ENCODE data around the gene MICU2.

MICU2 gene

DNA sequence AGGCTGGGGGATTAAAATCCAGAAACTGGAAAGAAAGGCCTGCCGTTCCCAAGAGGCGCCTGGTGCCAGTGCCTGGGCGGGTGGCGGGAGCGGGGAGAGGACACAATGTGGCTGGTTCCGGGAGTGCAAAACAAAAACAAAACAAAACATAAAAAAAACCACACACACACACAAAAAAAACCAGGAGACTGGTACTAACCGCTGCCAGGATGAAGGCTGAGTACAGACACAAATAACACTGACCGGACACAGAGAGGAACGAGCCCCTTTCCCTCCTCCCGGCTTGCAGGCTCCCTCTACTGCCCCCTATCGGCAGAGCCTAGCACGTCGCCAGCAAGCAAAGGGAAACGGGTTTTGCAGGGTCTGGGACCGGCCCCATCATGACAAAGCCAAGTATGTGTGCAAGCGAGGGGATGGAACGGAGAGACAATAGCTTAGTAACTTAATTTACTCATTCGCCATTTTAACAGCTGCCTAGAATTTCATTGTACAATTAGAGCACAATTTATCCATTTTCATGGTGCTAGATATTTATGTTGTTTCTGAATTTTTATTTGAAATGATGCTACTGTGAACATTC lies 127.0 kb downstream of the MICU2 start:
- peak; percentile 92 for DNase-seq

DNA sequence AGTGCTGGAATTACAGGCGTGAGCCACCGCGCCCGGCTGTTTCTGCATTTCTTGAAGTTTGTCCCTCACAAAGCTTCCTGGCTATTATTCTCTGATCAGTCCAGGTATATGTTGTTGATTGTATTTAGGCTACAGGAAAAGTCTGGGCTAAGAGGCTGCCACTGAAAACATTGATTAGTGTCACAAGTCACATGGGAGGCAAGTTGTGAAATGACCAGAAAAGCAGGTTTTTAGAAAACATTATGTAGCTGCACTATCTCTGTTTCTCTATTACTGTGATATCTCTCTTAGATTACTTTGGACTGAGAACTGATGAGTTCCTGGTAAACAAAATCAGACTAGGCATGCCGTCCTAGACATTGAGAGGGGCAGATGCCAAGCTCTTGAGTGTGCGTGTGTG lies 128.9 kb downstream of the MICU2 start:
- no peak for DNase-seq

DNA sequence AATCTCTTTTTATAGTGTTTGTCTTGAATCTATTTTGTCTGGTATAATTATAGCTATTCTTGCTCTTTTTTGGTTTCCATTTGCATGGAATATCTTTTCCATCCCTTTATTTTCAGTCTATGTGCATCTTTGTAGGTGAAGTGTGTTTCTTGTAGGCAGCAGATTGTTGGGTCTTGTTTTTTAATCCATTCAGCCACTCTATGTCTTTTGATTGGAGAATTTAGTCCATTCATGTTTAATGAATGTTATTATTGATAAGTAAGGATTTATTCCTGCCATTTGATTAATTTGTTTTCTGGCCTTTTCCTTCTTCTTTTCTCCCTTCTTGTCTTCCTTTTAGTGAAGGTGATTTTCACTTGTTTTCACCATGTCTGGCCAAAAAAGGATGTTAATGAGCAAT lies 133.2 kb downstream of the MICU2 start:
- DNase-seq = no peak

DNA sequence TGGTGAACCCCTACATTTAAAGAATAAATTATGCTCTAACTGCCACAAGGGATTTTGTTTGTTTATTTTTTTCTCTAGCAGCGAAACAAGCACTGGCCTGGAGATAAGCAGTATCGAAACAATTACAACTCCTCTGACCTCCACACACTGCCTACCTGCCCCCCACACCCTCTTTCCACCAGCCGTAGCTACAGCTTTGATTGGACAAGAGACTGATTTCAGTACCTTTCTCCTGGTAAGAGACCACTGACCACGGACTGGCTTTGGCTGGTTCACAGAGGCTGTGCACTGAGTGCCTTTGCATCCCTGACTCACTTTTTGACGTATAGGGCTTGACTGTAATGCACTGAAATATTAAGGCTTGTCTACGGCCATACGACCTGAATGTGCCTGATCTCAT lies 137.4 kb downstream of the MICU2 start:
- no peak for DNase-seq

DNA sequence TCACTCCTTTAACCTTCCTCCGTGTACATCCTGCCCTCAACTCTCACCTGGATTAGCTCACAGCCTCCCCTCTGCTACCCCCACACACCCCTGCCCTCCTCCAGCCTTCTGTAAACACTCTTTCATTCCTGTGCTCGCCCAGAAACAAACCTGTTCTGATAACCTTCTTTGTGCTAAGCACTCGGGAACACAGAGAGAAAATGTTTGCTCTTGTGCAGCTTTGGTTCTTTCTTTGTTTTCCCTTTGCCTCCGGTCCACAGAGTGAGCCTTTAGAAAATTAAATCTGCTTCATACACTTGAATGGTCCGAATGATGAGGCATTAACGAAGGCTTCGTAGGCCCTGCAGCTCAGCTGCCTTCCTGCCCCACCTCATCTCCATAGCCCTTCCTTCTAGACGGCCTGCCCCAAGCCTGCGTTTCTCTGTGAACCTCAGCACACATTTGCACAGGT lies 138.2 kb downstream of the MICU2 start:
- DNase-seq = no peak

DNA sequence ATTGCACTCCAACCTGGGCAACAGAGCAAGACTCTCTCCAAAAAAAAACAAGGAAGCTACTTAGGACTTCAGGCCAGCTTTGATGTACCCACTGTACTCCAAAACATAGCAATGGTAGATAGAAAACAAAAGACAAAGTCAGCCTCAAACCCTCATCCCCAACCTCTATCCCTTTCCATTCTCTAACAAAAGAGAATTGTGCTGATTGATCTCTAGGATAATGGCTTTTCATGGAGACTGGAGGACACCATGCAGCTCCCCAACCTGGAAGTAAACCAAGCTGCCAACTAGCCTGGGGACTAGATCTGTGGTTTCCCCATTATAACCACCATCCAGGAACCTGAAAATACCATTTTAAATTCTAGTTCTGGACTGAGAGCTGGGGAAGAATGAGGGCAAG lies 140.5 kb downstream of the MICU2 start:
- peak; percentile 44 for DNase-seq

DNA sequence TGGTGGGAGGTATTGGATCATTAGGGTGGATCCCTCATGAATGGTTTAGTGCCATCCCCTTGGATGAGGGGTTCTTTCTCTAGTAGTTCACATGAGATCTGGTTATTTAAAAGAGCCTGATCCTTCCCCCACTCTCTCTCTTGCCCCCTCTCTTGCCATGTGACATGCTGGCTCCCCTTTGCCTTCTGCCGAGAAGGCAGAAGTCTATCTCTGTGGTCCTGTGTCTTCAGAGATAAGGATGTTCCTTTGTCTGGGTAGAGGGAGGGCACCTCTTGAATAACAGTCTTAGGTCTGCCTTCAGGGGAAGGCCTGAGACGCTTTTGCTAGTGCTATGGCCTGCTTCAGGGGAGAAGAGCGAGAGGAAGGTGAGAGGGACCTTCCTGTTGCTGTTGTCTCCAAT lies 142.8 kb downstream of the MICU2 start:
- DNase-seq = no peak

DNA sequence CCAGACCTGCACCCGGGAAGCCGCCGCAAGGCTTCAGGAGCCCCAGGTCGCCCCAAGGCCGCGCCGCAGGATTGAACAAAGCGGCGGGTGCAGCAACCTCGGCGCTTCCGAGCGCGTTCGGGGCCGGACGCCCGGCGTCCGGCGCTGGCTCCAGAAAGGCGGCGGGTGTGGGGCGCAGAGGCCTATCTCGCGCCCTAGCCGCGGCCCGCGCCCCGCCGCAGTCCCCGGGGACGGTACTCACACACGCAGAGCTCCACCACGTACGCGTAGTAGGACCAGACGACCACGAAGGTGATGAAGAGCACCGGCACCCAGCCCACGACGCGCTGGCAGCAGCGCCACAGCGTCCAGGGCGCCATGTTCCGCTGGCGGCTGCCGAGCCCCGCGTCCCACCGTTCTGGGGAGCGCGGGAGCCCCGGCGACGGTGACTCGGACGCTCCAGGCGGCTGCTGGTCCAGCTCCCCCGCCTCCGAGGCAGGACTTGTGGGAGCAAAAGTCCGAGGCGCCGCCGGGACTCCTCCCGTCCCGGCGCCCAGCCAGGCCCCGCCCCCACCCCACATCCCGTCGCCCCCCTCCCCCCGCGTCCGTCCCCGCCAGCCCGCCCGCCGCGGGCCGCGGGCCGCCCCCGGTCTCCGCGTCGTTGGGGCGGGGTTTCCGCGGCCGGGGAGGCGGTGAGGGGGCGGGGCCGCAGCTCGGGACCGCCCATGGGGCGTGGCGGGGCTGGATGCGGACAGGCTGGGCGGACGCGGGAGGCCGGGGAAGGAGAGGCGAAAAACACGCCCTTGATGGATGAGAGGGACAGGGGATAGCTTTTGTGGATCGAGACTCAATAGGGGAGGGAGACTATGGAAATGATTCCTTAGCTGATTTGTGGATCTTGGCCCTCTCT lies 144.9 kb downstream of the MICU2 start, which contains the start of gene ZDHHC20:
Gene ZDHHC20 (minus strand): TSS at position 491 of the 889 bp plus-strand sequence. CDS start 132 bp downstream, at position 359.
- peak; percentile 93 for DNase-seq

DNA sequence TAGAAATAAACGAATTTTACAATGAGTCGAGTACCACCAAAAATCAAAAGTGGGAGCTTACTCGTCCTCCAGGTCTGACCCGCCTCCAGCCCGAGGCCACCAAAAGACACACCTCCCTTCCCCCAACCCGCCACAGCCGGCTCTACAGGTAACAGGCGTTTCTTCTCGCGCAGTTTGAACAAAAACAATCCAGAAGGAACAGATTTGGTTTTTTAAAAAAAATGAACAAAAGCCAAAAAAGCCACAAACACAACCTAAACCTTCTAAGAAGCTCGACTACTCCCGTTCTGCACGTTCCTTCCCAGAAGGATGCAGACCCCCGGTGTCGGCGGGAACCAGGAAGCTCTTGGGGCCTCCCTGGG lies 145.5 kb downstream of the MICU2 start:
- no peak for DNase-seq

DNA sequence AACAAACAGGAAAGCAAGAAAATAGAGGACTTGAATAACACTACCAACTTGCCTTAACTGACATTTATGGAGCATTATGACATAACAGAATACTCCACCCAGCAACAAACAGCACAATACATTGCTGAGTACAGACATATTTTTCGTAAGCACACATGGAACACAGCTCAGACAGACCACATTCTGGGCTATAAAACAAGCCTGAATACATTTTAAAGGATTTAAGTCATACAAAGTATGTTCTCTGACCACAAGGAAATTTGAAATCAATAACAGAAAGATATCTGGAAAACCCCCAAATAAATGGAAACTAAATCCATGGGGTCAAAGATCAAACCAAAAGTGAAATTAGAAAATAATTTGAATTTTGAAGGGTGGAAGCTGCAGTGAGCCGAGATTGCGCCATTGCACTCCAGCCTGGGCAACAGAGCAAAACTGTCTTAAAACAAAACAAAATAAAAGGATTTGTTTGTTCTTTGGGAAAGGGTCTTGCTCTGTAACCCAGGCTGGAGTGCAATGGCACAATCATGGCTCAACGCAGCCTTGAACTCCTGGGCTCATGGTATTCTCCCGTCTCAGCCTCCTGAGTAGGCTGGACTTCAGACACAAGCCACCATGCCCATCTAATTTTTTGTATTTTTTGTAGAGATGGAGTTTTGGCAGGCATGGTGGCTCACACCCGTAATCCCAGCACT lies 150.4 kb downstream of the MICU2 start:
- DNase-seq = no peak

DNA sequence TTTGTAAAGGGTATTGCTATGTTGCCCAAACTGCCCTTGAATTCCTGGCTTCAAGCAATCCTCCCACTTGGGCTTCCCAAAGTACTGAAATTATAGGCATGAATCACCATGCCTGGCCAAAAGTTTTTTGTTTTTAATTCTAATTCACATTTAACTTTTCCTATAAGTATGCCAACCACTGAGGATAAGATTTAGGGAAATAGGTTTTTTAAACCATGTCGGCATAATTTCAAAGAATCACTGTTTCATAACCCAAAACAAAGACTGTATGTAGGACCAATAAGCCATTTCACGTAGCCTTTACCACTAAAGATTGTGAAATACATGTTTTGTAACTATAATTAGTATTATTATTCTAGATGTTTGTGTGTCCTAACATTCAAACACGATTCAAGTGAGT lies 153.0 kb downstream of the MICU2 start:
- DNase-seq = no peak

DNA sequence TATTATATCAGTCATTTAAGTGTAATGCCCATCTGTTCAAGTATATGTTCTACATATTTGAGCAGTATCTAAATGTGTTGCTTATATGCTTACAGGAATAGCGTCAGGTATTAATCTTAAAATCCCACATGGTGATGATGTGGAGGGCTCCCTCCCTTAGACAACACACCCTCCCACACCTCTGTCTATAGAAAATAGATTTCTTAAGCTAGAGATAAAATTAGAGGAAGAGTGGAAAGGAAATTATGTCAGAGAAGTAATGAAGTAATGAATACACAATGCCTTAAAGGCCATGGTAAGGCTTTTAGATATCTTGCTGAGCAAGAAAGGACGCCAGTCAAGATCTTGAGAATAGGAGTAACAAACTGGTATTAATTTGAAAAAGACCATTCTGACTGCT lies 157.3 kb downstream of the MICU2 start:
- no peak for DNase-seq

DNA sequence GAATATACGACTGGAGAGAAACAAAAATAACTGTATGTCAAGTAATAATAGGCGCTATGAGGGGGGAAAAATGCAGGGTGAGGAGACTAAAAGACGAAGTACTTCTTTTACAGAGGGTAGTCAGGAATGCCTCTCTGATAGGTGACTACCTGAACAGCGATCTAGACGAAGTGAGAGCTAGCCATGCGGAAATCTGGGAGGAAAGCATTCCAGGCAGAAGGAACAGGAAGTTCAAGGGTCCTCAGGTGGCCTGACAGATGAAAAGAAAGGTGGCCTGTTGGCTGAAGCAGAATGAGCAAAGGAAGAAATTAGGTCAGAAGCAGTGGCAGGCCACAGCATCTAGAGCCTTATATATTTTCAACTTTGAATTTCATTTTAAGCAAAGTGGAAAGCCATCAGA lies 158.2 kb downstream of the MICU2 start:
- DNase-seq = no peak

DNA sequence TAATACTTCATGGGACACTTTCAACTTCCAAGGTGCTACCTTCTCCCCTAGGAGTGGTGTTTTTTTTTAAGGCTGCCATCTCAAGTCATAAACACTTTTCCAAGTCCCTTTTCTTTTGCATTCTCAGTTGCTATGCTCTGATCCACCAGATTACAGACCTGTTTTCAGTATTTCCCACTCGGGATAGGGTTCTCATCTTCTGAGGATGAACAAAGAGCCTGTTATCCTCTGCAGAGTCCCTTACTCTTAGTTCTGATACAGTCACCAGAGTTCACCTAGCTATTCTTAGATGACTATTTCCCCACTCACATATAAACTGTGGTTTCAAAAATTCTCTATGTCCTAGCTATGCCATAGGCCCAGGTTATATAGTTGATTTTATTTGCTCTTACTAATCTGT lies 160.8 kb downstream of the MICU2 start:
- no peak for DNase-seq
